HepG2 (cell line): ENCODE data around the gene OR13J1. TPM values are rescaled to one million over a fixed set of nuclear protein-coding genes. Genes with fewer than 3 reads are reported as not detected.
A peak's percentile ranks its signal among the peaks of the same experiment; 100 is the strongest.

Source experiments
- CAMTA2 ChIP-seq: sonication (generic); formaldehyde crosslinking; IDR thresholded peaks from 2 replicates; pipeline ENCODE4 v1.4.0; 2020; ENCODE audit warnings: mild to moderate bottlenecking, missing genetic modification reagents, borderline replicate concordance
- EED ChIP-seq: sonication (generic); formaldehyde crosslinking; IDR thresholded peaks from 2 replicates; pipeline ENCODE4 v1.5.0; 2020; ENCODE audit warnings: mild to moderate bottlenecking, missing genetic modification reagents
- FOSL2 ChIP-seq: sonication (generic); formaldehyde crosslinking; IDR thresholded peaks from 2 replicates; pipeline ENCODE4 v1.4.0; 2020; ENCODE audit warnings: missing genetic modification reagents
- HOXA9 ChIP-seq: sonication (generic); formaldehyde crosslinking; IDR thresholded peaks from 2 replicates; pipeline ENCODE4 v1.8.1; 2022; ENCODE audit warnings: missing genetic modification reagents, mild to moderate bottlenecking, moderate library complexity, borderline replicate concordance
- KMT2A ChIP-seq: sonication (generic); formaldehyde crosslinking; IDR thresholded peaks from 2 replicates; pipeline ENCODE4 v1.4.0; 2020; ENCODE audit warnings: missing genetic modification reagents
- NFIC ChIP-seq: IDR thresholded peaks from 2 replicates; pipeline ENCODE4 v1.6.1; 2012; ENCODE audit warnings: mild to moderate bottlenecking, low read length, inconsistent platforms
- NRL ChIP-seq: sonication (generic); formaldehyde crosslinking; IDR thresholded peaks from 2 replicates; pipeline ENCODE4 v1.5.0; 2020; ENCODE audit warnings: missing genetic modification reagents, mild to moderate bottlenecking, moderate library complexity, borderline replicate concordance
- RCOR2 ChIP-seq: IDR thresholded peaks from 2 replicates; pipeline ENCODE4 v1.6.1; 2016; ENCODE audit warnings: missing biosample characterization, missing genetic modification reagents
- REL ChIP-seq: sonication (generic); formaldehyde crosslinking; conservative IDR thresholded peaks from 2 replicates; pipeline ENCODE4 v1.8.0; 2022; ENCODE audit warnings: mild to moderate bottlenecking, missing genetic modification reagents, moderate library complexity
- SALL1 ChIP-seq: sonication (generic); formaldehyde crosslinking; IDR thresholded peaks from 2 replicates; pipeline ENCODE4 v1.8.0; 2022; ENCODE audit warnings: mild to moderate bottlenecking, missing genetic modification reagents
- TARDBP ChIP-seq: sonication (generic); formaldehyde crosslinking; IDR thresholded peaks from 2 replicates; pipeline ENCODE4 v1.8.0; 2022; ENCODE audit warnings: mild to moderate bottlenecking, missing genetic modification reagents
- ZC3H13 ChIP-seq: sonication (generic); formaldehyde crosslinking; IDR thresholded peaks from 2 replicates; pipeline ENCODE4 v1.8.1; 2023; ENCODE audit warnings: mild to moderate bottlenecking, missing genetic modification reagents, moderate library complexity
- ZMYM4 ChIP-seq: sonication (generic); formaldehyde crosslinking; IDR thresholded peaks from 2 replicates; pipeline ENCODE4 v1.8.1; 2023; ENCODE audit warnings: mild to moderate bottlenecking, missing genetic modification reagents
- ZNF10 ChIP-seq: sonication (generic); formaldehyde crosslinking; IDR thresholded peaks from 2 replicates; pipeline ENCODE4 v1.4.0; 2020; ENCODE audit warnings: mild to moderate bottlenecking, low read depth, missing genetic modification reagents, borderline replicate concordance
- ZNF12 ChIP-seq: sonication (generic); formaldehyde crosslinking; IDR thresholded peaks from 2 replicates; pipeline ENCODE4 v1.5.0; 2020; ENCODE audit warnings: missing genetic modification reagents
- ZNF205 ChIP-seq: IDR thresholded peaks from 2 replicates; pipeline ENCODE4 v1.6.1; 2018; ENCODE audit warnings: missing biosample characterization, missing genetic modification reagents
- ZNF558 ChIP-seq: sonication (generic); formaldehyde crosslinking; IDR thresholded peaks from 2 replicates; pipeline ENCODE4 v1.9.0; 2022; ENCODE audit warnings: mild to moderate bottlenecking, missing genetic modification reagents, borderline replicate concordance
- ZNF670 ChIP-seq: sonication (generic); formaldehyde crosslinking; IDR thresholded peaks from 2 replicates; pipeline ENCODE4 v1.8.0; 2022; ENCODE audit warnings: mild to moderate bottlenecking, missing genetic modification reagents, borderline replicate concordance
- ZNF724P ChIP-seq: sonication (generic); formaldehyde crosslinking; IDR thresholded peaks from 2 replicates; pipeline ENCODE4 v1.8.0; 2022; ENCODE audit warnings: missing genetic modification reagents, borderline replicate concordance
- ZNF83 ChIP-seq: sonication (generic); formaldehyde crosslinking; IDR thresholded peaks from 2 replicates; pipeline ENCODE4 v1.4.0; 2020; ENCODE audit warnings: missing genetic modification reagents, mild to moderate bottlenecking, borderline replicate concordance
- ZNF878 ChIP-seq: sonication (generic); formaldehyde crosslinking; IDR thresholded peaks from 2 replicates; pipeline ENCODE4 v1.8.1; 2023; ENCODE audit warnings: mild to moderate bottlenecking, missing genetic modification reagents, moderate library complexity
- polyA plus RNA-seq, 8 experiments: library from polyadenylated mRNA; depleted of rRNA in 3 of 8; stranded (reverse) in 7 of 8; unstranded in 1 of 8; fragments of >200 nt; fragmentation: Illumina TruSeq in 4 of 8; extraction: Trizol in 4 of 8; gene quantifications; 2 replicates each; pipeline versions ENCODE4 v1.2.1 to v1.2.3, GENCODE V29; 2011 to 2016; ENCODE audit warnings: low read depth in 4 of 8, missing spikeins in 1 of 8, mixed read lengths in 1 of 8; ENCODE audit not compliant: insufficient read depth in 1 of 8
- total RNA-seq, 5 experiments: library from RNA; depleted of rRNA; stranded (reverse); fragments of >200 nt; fragmentation: Illumina TruSeq; extraction: Trizol; gene quantifications; 2 replicates each; pipeline ENCODE4 v1.2.3, GENCODE V29; 2016; ENCODE audit warnings: low read depth in 1 of 5
- TF ChIP-seq, protein P1 (sequence below): sonication (generic); formaldehyde crosslinking; IDR thresholded peaks from 2 replicates; pipeline ENCODE4 v1.5.0; 2020; ENCODE audit warnings: missing genetic modification reagents
- TF ChIP-seq, protein P2 (sequence below): IDR thresholded peaks from 2 replicates; pipeline ENCODE4 v1.6.1; 2018; ENCODE audit warnings: missing genetic modification reagents, mild to moderate bottlenecking, missing compliant biosample characterization
- TF ChIP-seq, protein P3 (sequence below): sonication (generic); formaldehyde crosslinking; IDR thresholded peaks from 2 replicates; pipeline ENCODE4 v1.5.0; 2020; ENCODE audit warnings: mild to moderate bottlenecking, missing genetic modification reagents
- TF ChIP-seq, protein P4 (sequence below): sonication (generic); formaldehyde crosslinking; IDR thresholded peaks from 2 replicates; pipeline ENCODE4 v1.5.1; 2020; ENCODE audit warnings: mild to moderate bottlenecking, missing genetic modification reagents, borderline replicate concordance

The OR13J1 gene
- total and polyA plus RNA-seq, 2 of the 13 experiments (the other 11 are each of a cell fraction or from before 2014, with no cell fraction given): not detected

DNA sequence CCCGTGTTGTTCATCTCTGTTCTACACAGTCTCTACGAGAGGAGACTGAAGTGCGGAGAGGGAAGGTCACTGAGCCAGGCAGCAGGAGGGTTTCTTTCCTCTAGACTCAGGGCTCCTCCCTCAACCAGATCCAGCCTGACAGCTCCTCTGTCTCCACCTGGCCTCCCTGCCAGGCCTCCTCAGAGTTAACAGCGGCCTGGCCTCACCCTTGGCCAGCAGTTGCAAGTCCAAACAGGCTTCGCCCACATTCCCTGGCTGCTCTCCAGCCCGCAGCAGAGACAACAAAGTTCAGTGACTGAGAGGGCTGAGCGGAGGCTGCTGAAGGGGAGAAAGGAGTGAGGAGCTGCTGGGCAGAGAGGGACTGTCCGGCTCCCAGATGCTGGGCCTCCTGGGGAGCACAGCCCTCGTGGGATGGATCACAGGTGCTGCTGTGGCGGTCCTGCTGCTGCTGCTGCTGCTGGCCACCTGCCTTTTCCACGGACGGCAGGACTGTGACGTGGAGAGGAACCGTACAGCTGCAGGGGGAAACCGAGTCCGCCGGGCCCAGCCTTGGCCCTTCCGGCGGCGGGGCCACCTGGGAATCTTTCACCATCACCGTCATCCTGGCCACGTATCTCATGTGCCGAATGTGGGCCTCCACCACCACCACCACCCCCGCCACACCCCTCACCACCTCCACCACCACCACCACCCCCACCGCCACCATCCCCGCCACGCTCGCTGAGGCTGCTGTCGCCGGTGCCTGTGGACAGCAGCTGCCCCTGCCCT is 35.9 kb upstream of the OR13J1 start, which contains the start of gene HRCT1 (continued):
- TF ChIP-seq, protein P1, sequence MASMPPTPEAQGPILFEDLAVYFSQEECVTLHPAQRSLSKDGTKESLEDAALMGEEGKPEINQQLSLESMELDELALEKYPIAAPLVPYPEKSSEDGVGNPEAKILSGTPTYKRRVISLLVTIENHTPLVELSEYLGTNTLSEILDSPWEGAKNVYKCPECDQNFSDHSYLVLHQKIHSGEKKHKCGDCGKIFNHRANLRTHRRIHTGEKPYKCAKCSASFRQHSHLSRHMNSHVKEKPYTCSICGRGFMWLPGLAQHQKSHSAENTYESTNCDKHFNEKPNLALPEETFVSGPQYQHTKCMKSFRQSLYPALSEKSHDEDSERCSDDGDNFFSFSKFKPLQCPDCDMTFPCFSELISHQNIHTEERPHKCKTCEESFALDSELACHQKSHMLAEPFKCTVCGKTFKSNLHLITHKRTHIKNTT (CRISPR knock-in tag): no peak
- TF ChIP-seq RCOR2 (CRISPR knock-in tag): peak; percentile 72; the same call in 1 of the 2 replicates
- peak; percentile 46; the same call in 1 of the 2 replicates for TF ChIP-seq ZMYM4 (CRISPR knock-in tag)
- TF ChIP-seq ZNF558 (CRISPR knock-in tag): no peak
- 0 out of 2 replicates have a peak, but pooled peaks have one; percentile 14 for TF ChIP-seq NRL (CRISPR knock-in tag)
- TF ChIP-seq ZC3H13 (CRISPR knock-in tag): no peak
- TF ChIP-seq, protein P2, sequence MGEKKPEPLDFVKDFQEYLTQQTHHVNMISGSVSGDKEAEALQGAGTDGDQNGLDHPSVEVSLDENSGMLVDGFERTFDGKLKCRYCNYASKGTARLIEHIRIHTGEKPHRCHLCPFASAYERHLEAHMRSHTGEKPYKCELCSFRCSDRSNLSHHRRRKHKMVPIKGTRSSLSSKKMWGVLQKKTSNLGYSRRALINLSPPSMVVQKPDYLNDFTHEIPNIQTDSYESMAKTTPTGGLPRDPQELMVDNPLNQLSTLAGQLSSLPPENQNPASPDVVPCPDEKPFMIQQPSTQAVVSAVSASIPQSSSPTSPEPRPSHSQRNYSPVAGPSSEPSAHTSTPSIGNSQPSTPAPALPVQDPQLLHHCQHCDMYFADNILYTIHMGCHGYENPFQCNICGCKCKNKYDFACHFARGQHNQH: peak; percentile 53; the same call in 1 of the 2 replicates
- TF ChIP-seq SALL1: peak; percentile 71
- no peak for TF ChIP-seq ZNF10 (CRISPR knock-in tag)
- TF ChIP-seq REL (CRISPR knock-in tag): no peak
- 0 out of 2 replicates have a peak, but pooled peaks have one; percentile 64 for TF ChIP-seq ZNF205 (CRISPR knock-in tag)
- TF ChIP-seq, protein P3, sequence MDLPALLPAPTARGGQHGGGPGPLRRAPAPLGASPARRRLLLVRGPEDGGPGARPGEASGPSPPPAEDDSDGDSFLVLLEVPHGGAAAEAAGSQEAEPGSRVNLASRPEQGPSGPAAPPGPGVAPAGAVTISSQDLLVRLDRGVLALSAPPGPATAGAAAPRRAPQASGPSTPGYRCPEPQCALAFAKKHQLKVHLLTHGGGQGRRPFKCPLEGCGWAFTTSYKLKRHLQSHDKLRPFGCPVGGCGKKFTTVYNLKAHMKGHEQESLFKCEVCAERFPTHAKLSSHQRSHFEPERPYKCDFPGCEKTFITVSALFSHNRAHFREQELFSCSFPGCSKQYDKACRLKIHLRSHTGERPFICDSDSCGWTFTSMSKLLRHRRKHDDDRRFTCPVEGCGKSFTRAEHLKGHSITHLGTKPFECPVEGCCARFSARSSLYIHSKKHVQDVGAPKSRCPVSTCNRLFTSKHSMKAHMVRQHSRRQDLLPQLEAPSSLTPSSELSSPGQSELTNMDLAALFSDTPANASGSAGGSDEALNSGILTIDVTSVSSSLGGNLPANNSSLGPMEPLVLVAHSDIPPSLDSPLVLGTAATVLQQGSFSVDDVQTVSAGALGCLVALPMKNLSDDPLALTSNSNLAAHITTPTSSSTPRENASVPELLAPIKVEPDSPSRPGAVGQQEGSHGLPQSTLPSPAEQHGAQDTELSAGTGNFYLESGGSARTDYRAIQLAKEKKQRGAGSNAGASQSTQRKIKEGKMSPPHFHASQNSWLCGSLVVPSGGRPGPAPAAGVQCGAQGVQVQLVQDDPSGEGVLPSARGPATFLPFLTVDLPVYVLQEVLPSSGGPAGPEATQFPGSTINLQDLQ (CRISPR knock-in tag): no peak
- TF ChIP-seq TARDBP (CRISPR knock-in tag): peak; percentile 55; the same call in 1 of the 2 replicates
- TF ChIP-seq KMT2A (CRISPR knock-in tag): no peak
- TF ChIP-seq ZNF724P (CRISPR knock-in tag): no peak
- no peak for TF ChIP-seq ZNF12 (CRISPR knock-in tag)
- TF ChIP-seq, protein P4, sequence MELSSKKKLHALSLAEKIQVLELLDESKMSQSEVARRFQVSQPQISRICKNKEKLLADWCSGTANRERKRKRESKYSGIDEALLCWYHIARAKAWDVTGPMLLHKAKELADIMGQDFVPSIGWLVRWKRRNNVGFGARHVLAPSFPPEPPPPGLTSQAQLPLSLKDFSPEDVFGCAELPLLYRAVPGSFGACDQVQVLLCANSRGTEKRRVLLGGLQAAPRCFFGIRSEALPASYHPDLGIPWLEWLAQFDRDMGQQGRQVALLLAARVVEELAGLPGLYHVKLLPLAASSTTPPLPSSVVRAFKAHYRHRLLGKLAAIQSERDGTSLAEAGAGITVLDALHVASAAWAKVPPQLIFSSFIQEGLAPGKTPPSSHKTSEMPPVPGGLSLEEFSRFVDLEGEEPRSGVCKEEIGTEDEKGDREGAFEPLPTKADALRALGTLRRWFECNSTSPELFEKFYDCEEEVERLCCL (CRISPR knock-in tag): no peak
- TF ChIP-seq CAMTA2 (CRISPR knock-in tag): no peak
- peak; percentile 65 for TF ChIP-seq FOSL2 (CRISPR knock-in tag)
- no peak for TF ChIP-seq NFIC
- TF ChIP-seq ZNF670: no peak
- no peak for TF ChIP-seq ZNF878
- no peak for TF ChIP-seq ZNF83 (CRISPR knock-in tag)
- no peak for TF ChIP-seq HOXA9 (CRISPR knock-in tag)
- no peak for TF ChIP-seq EED
